NCI-H1092 (cell line): ENCODE results near the gene TMC3.

Source experiments
- DNase-seq: peaks from one replicate; lab custom pipeline; 2025; lab: John Stamatoyannopoulos, UW

TMC3 gene

GRCh38 chr15:81321667-81322066 lies 52.3 kb downstream of the TMC3 start:
- no peak for DNase-seq

DNA sequence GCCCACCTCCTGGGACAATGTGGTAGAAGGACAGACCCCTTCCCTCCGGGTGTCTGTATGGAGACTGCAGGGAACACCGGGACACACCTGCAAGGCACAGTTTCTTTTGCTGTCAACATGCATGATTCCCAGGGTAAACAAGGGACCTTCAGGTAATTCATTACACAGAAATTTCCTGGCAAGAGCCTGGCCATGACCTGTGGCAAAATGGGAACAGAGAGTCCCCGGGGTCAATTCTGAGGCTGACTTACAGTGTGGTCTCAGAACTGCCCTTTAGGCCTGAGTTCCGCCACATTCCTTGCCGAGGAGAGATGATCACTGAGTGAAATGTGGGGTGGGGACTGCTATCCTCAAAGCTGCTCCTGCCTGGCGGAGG lies 56.4 kb downstream of the TMC3 start:
- DNase-seq: no peak

- DNase-seq: no peak
Measured at GRCh38 chr15:81316267-81316666, 57.7 kb downstream of the TMC3 start.

DNA sequence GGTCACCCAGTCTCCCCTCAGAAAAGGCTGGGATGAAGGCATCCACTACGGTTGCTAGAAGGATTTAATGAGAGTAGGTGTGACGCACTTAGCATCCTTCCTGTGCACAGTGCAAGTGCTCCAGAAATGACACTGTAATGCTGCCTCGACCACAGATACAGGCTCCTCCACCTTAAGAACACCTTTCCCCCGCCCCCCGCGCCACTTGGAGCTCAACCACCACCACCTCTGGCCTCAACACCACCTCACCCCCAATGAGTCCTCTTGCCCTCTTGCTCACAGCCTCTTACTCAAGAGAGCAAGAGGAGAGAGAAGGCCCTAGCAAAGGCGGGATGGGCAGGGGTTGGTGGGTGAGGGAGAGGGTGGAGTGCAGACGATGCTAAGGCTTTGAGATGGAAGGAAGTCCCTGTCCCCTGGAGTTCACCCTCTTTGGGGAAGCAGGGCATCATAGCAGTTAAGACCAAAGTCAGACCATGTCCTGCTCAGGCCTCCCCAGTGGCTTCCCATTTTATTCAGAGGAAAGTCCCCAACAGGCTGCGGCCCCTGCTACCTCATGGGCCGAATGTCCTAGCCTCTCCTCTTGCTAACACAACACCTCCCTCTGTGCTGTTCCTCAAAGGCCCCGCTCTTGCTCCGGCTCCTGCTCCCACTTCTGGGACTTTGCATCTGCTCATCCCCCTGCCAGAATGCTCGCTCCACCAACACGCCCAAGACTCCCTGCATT lies 58.4 kb downstream of the TMC3 start:
- no peak for DNase-seq

- no peak for DNase-seq
Measured at GRCh38 chr15:81314378-81314777, 59.6 kb downstream of the TMC3 start.

DNA sequence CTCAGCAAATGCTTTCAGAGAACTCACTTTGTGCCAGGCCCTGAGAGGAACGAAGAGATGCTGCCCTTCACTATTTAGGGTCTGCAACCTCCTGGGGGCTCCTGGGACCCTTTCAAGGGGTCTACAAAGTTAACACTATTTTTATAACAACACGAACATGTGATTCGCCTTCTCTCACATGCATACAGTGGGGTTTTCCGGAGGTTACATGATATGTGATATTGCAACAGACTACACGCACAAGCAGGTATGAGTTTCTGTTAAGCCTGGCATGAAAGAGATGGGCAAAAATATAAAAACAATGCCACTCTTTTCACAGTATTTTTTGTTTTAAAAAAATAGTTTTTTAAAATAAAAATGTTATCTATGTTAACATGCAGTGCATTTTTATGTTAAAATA lies 60.3 kb downstream of the TMC3 start:
- DNase-seq: no peak

- DNase-seq: no peak
Measured at GRCh38 chr15:81312790-81313543, 61.0 kb downstream of the TMC3 start.

DNA sequence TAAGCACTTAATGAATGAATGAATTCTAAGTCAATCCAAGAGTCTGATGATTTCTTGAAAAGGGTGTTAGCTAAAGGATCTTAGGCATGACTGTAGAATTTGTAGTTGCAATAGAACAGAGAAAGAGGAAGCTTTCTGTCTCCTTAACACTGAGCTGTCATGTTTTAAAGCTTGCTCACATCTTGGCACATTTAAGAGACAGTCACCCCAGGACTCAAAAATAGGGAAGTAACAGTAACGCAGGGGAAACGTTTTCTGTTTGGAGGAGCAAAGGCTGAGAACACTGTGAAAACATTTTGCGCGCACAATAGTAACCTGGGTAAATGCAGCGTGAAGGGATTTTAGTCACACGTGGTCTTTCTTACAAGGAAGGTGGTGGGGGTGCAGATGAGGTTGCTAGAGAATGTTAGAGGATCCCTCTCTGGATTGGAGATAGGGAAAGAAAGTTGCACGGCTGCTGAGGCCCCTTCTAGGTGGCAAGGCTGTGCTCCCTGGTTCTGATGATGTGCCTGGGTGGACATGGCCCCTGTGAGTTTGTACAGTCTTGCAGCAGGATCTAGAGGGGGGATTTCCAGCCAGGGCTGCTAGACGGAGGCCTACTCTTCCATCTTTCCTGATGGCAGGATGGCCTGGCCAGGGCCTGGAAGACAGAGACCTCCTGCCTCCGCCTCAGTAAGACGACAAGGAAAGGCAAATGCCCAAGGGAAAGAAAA lies 62.1 kb downstream of the TMC3 start:
- no peak for DNase-seq

DNA sequence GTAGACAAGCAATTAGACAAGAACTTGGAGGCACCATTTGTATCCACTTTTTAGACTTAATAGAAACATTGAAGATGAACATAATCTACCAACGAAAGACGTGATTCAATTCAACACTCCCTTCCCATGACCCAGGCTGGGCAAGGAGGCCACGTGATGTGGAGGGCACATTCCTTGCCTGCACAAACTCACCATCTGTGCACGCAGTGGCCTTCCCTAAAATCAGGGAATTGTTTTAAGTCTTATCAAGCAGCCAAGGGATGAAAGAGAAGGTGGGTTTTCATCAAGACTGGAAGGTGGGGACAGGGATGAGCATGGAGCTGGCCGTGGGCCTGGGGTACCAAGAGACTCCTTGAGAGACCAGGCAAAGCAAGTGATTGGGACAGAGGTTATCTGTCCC lies 63.5 kb downstream of the TMC3 start:
- no peak for DNase-seq

DNA sequence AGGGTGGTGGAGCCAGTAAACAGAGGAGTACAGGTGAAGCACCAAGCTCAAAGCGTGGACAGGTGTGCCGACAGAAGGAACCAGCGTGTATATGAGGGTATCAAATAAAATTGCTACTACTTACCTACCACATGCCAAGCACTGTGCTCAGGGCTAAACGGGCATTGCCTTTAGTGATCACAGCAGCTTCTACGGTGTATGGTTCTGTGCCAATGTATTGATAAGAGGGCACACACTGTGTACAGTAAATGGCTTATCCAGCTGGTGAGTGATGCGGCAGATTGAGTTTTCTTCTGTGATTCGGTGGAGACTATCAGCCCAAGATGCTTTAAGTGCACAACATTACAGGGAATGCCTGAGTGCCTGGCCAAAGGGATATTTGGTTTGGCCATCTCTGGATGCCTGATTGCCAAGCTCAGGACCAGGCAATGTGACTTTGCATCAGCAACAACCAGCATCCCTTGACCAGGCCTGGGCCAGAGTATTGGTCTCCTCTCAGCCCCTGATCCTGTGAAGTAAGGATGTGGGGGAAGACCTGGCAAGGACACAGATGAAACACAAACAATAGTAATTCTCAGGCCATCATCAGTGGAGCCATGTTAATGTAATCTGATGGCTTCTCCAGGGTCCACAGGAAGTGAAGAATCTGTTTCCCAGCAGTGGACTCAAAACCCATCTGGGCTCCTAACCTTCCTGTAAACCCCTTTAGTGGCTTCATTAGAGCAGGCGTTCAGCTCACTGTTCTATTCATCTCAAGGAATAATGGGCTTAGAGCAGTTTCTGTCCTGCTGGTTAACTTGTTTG lies 64.2 kb downstream of the TMC3 start:
- no peak for DNase-seq

DNA sequence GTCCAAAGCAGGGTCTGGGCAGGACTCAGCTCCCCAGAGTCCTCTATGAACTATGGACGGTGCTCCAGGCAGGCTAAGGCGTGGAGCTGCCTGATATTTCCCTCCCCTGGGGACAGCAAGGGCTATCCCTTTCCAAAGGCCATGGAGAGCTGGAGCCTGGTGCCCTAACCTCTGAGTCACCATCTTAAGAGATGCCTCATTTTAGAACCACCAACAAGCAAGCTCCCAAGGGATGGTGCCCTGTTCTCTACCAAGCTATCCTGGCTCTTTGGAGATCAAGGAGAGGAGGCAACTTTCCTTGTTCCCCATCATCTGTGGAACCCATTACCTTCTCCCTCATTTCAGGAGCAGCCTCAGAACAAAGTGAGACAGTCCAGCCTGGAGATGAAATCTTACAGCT lies 65.8 kb downstream of the TMC3 start:
- no peak for DNase-seq

DNA sequence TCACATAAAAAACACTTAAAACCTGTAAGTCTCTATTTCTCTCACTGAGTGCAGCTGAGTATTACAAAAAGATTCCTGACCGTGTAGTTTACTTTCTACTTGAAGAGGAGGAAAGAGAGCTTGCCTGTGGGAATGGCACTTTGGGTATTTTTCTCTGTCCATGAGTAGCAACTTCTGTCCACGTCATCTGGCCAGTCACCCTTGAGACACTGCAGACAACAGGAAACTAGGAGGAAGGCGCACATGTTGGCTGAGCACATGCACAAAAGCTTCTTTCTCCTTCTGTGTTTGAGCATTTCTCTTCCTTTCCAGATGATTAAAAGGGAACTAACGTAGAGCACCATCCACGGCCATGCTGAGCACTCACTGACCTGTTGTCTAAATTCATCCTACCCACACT lies 69.8 kb downstream of the TMC3 start:
- no peak for DNase-seq

- DNase-seq: no peak
Measured at GRCh38 chr15:81303244-81304225, 70.5 kb downstream of the TMC3 start.

DNA sequence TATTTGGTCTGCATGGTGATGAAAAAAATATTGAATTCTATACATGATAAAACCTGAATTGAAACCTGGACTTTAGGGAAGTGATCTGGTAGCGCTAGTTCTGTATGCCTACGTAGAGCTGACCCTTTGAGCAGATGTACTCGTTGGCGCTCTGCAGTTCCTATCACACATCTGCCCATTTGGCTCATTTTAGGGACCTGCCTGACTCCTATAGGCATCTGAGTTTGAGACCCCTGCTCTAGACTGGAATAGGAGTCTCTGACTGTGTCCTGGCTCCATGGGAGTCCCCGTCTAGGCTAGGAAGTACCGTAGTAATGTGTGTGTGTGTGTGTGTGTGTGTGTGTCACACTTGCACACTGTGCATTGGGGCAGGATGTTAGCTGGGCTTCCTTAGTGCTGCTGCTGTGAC lies 71.3 kb downstream of the TMC3 start:
- DNase-seq: no peak

- DNase-seq: no peak
Measured at GRCh38 chr15:81301815-81302399, 72.1 kb downstream of the TMC3 start.

DNA sequence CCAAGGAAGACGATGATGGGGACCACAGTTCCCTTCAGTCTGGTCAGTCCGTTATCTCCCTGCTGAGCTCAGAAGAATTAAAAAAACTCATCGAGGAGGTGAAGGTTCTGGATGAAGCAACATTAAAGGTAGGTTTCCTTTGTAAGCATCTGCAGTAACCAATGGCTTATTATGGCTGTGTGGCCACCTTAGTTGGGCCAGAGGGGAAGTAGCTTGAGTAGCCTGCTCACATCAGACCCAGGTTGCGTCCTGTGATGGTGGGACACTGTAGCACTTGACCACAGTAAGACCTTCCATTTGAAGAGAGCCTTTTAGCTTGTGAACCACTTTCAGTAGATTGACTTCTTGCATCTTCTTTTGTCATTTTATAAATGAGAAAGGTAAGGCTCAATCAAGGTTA lies 72.6 kb downstream of the TMC3 start:
- no peak for DNase-seq

DNA sequence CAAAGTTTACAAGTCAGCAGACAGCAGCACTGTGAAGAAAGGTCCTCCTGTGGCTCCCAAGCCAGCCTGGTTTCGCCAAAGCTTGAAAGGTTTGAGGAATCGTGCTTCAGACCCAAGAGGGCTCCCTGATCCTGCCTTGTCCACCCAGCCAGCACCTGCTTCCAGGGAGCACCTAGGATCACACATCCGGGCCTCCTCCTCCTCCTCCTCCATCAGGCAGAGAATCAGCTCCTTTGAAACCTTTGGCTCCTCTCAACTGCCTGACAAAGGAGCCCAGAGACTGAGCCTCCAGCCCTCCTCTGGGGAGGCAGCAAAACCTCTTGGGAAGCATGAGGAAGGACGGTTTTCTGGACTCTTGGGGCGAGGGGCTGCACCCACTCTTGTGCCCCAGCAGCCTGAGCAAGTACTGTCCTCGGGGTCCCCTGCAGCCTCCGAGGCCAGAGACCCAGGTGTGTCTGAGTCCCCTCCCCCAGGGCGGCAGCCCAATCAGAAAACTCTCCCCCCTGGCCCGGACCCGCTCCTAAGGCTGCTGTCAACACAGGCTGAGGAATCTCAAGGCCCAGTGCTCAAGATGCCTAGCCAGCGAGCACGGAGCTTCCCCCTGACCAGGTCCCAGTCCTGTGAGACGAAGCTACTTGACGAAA lies 74.3 kb downstream of the TMC3 start:
- no peak for DNase-seq

GRCh38 chr15:81299156-81299555 lies 74.9 kb downstream of the TMC3 start:
- no peak for DNase-seq

- DNase-seq: no peak
Measured at GRCh38 chr15:81298611-81299010, 75.4 kb downstream of the TMC3 start.
